Caco-2 (cell line): ENCODE measurements around the gene CXCL12. TPM values are rescaled to one million over a fixed set of nuclear protein-coding genes. Genes with fewer than 3 reads are reported as not detected.

Experiments used
- BruUV-seq: library from RNA; stranded (reverse); fragments of 400-500 nt; replicated peaks from 2 replicates; lab custom pipeline; 2021; lab: Mats Ljungman, UMichigan
- CTCF ChIA-PET: fragments of 300-600 bp; sonication (Branson Sonifier 250); formaldehyde crosslinking; loops from one replicate; lab custom pipeline; 2022; ENCODE audit warnings: antibody characterized with exemption; lab: Charles Lee
- POLR2A ChIA-PET: fragments of 300-600 bp; sonication (Branson Sonifier 250); formaldehyde crosslinking; loops from one replicate; lab custom pipeline; 2022; ENCODE audit warnings: antibody characterized with exemption; lab: Charles Lee
- DNase-seq, 2 experiments: peaks; one replicate each; pipeline versions ENCODE4 v3.0.0 to v3.0.0-alpha.2; 2020 to 2022
- H3K27me3 ChIP-seq: replicated peaks from 2 replicates; pipeline ENCODE4 v1.6.0; 2011; ENCODE audit warnings: low read length; ENCODE audit not compliant: control insufficient read depth, insufficient read depth
- H3K36me3 ChIP-seq: 2 replicates; pipeline ENCODE4 v1.5.1; 2011; ENCODE audit warnings: low read length; ENCODE audit not compliant: control insufficient read depth, insufficient read depth
- H3K4me1 ChIP-seq: fragments of 250-450 bp; sonication (Bioruptor Pico); 2 replicates; pipeline ENCODE4 v1.5.1; 2020; ENCODE audit warnings: mild to moderate bottlenecking
- H3K4me3 ChIP-seq: 2 replicates; pipeline ENCODE4 v1.5.1; 2011; ENCODE audit warnings: low read depth, mild to moderate bottlenecking, control low read depth, low read length
- H3K9me3 ChIP-seq: fragments of 250-450 bp; sonication (Bioruptor Pico); 2 replicates; pipeline ENCODE4 v1.5.1; 2020; ENCODE audit warnings: mild to moderate bottlenecking, moderate library complexity
- H3K27ac Mint-ChIP-seq: one replicate; pipeline ENCODE4 v1.8.0; 2022; ENCODE audit warnings: mixed read lengths; ENCODE audit not compliant: unreplicated experiment
- H3K27me3 Mint-ChIP-seq: one replicate; pipeline ENCODE4 v1.8.0; 2022; ENCODE audit warnings: mixed read lengths; ENCODE audit not compliant: insufficient read depth, unreplicated experiment
- H3K36me3 Mint-ChIP-seq: one replicate; pipeline ENCODE4 v1.8.0; 2022; ENCODE audit warnings: mild to moderate bottlenecking, mixed read lengths; ENCODE audit not compliant: insufficient read depth, unreplicated experiment
- H3K4me1 Mint-ChIP-seq: one replicate; pipeline ENCODE4 v1.8.0; 2022; ENCODE audit warnings: low read depth, mixed read lengths; ENCODE audit not compliant: unreplicated experiment
- H3K4me3 Mint-ChIP-seq: one replicate; pipeline ENCODE4 v1.8.0; 2022; ENCODE audit warnings: mild to moderate bottlenecking, moderate library complexity, mixed read lengths; ENCODE audit not compliant: unreplicated experiment
- H3K9me3 Mint-ChIP-seq: one replicate; pipeline ENCODE4 v1.8.0; 2022; ENCODE audit warnings: mixed read lengths; ENCODE audit not compliant: unreplicated experiment
- intact Hi-C: fragments of 100-400 bp; cut with micrococcal nuclease; formaldehyde crosslinking; loops from one replicate; pipeline ENCODE4 v1.10.0; 2022; ENCODE audit not compliant: unreplicated experiment
- total RNA-seq: library from RNA; stranded (reverse); gene quantifications from 2 replicates; pipeline ENCODE4 v1.2.3, GENCODE V29; 2022
- TF ChIP-seq, protein P1 (sequence below), 2 experiments: fragments of 200-600 bp in 1 of 2; IDR thresholded peaks; 1 replicate in 1 of 2; 2 replicates in 1 of 2; pipeline versions ENCODE4 v1.5.1 to v1.8.0; 2011 to 2022; ENCODE audit warnings: antibody characterized with exemption in 1 of 2, control low read depth in 1 of 2, inconsistent platforms in 1 of 2, low read depth in 1 of 2, low read length in 1 of 2, mild to moderate bottlenecking in 1 of 2, moderate library complexity in 1 of 2; ENCODE audit not compliant: insufficient read depth in 1 of 2, severe bottlenecking in 1 of 2, unreplicated experiment in 1 of 2

The CXCL12 gene
- total RNA-seq, 1 experiment from 2014 or later: 0.27 TPM

DNA sequence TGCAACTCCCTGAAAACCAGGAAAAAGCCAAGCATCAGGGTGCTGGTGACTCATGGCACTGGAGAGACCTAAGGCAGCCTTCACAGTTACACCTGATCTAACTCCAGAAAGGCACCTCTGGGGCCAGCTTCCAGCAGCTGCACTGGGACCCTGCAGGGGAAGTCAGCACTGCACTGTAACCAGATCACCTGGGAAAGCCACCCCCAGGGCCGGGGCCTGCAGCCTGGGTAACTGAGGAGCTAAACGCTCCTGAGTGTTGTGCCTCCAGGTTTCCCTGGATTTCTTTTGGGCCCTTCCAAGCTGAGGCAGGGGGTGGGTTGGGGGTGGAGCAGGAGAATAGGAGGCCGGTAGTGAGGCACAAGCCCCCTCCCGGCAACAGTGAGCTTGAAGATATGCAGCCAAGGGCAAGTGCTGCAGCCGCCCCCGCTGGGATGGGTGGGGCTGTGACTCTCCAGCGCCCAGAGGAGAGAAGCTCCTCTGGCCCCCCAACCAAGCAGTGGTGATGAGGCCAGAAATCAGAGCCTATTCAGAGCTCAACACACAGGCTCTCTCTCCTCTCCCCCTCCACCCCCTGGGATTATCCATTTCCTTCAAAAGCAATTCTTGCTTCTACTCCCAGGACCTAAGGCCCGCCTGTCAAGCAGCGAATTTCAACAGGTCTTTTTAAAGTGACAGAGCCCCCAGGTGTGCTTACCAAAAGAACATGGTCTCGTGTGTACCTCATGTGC is 2.6 kb downstream of the CXCL12 start:
- Histone ChIP-seq H3K36me3 (no peaks in the 10 kb centered on the region), H3K27me3 (peaks cover 1% of the 10 kb centered on the region), H3K4me1 (peaks cover 9% of the 10 kb centered on the region), H3K4me3 (no peak overlapping the region), H3K9me3 (no peaks in the 10 kb centered on the region)
- intact Hi-C loops: loop anchor here (10.0 kb wide), 2 partner anchors 207 to 497 kb away; no protein-coding TSS in a partner anchor
- H3K27me3 Mint-ChIP-seq: peaks cover 23% of the 10 kb centered on the region
- BruUV-seq: no TSS peak
- H3K4me3 Mint-ChIP-seq: no peak overlapping the region
- TF ChIP-seq, protein P1, sequence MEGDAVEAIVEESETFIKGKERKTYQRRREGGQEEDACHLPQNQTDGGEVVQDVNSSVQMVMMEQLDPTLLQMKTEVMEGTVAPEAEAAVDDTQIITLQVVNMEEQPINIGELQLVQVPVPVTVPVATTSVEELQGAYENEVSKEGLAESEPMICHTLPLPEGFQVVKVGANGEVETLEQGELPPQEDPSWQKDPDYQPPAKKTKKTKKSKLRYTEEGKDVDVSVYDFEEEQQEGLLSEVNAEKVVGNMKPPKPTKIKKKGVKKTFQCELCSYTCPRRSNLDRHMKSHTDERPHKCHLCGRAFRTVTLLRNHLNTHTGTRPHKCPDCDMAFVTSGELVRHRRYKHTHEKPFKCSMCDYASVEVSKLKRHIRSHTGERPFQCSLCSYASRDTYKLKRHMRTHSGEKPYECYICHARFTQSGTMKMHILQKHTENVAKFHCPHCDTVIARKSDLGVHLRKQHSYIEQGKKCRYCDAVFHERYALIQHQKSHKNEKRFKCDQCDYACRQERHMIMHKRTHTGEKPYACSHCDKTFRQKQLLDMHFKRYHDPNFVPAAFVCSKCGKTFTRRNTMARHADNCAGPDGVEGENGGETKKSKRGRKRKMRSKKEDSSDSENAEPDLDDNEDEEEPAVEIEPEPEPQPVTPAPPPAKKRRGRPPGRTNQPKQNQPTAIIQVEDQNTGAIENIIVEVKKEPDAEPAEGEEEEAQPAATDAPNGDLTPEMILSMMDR (IDR thresholded peaks at IDR 0.05; ENCODE audit: insufficient read depth in 1 of 2, low read depth in 1 of 2, low read length in 1 of 2, severe bottlenecking in 1 of 2, unreplicated experiment in 1 of 2): no peak
- ChIA-PET POLR2A (no interaction called here), CTCF (no interaction called here)
- H3K4me1 Mint-ChIP-seq: no peaks in the 10 kb centered on the region
- no peak overlapping the region for H3K27ac Mint-ChIP-seq
- no peaks in the 10 kb centered on the region for H3K36me3 Mint-ChIP-seq
- peak in 1 of 2 experiments; percentile 27 for DNase-seq
- H3K9me3 Mint-ChIP-seq: no peaks in the 10 kb centered on the region

DNA sequence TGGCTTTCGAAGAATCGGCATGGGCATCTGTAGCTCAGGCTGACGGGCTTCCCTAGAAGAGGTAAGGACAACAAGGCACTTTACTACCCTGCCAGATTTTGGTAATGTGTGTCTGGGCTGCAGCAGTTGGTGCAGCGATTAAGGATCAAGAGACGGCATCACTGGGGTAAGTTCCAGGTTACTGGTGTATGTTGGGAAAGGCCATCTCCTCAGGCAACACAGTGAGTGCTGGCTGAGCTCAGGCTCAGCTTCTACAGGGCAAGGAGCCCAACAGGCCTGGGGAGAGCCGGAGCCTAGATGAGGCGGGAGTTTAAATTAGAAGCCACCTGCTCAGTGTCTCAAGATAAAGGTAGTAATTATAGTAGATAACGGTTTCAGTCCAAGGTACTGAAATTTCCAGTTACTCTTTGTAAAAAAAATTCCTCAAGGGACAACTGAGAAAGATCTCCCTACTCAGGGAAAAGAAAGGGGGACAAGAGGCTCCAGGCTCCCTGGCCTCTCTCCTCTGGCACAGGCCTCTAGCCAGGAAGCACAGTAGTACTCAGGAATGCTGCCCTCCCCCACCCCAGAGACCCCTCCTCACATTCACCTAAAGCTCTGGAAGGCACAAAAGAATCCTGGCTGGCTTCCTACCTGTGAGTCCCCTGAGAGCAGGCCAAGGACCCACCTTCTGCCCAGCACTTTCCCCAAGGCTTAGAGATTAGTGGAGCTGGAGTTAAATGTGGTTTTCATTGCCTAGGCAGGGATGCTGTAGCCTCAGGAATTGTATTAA is 3.9 kb downstream of the CXCL12 start:
- Histone ChIP-seq H3K36me3 (no peaks in the 10 kb centered on the region), H3K27me3 (peaks cover 1% of the 10 kb centered on the region), H3K4me3 (no peak overlapping the region), H3K4me1 (peaks cover 9% of the 10 kb centered on the region), H3K9me3 (no peaks in the 10 kb centered on the region)
- Mint-ChIP-seq H3K9me3 (no peaks in the 10 kb centered on the region), H3K36me3 (no peaks in the 10 kb centered on the region), H3K27me3 (peaks cover 24% of the 10 kb centered on the region), H3K27ac (no peak overlapping the region), H3K4me3 (no peak overlapping the region), H3K4me1 (no peaks in the 10 kb centered on the region)
- intact Hi-C loops: loop anchor here (10.0 kb wide), 2 partner anchors 206 to 496 kb away; no protein-coding TSS in a partner anchor
- ChIA-PET CTCF (interaction anchor here (0.7 kb wide), 1 partner anchor 9 kb away, joined by 3 read pairs; no protein-coding TSS in a partner anchor), POLR2A (no interaction called here)
- peak in 1 of 2 experiments; percentile 15 for DNase-seq
- no TSS peak for BruUV-seq
- TF ChIP-seq, protein P1 (IDR thresholded peaks at IDR 0.05; ENCODE audit: insufficient read depth in 1 of 2, low read depth in 1 of 2, low read length in 1 of 2, severe bottlenecking in 1 of 2, unreplicated experiment in 1 of 2): no peak

DNA sequence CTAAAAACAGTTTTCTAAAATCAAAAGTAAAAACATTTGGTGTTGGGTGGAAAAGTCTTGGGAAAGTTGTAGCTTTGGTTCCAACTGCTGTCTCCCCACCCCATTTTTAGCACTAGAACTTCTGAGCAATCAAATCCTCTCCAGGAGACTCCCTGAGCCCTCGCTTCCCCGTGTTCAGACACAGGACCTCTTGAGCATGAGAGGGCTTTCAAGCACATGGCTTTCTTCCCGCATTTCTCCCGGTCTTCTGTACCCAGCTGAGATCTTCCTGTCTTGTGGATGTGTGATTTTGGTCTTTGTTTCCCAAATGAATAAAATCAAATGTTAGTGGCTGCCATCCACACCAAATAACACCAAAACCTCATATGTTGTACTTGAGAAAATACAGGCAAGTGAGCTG is 5.0 kb downstream of the CXCL12 start:
- no peaks in the 10 kb centered on the region for H3K4me1 Mint-ChIP-seq
- H3K36me3 Mint-ChIP-seq: no peaks in the 10 kb centered on the region
- no TSS peak for BruUV-seq
- intact Hi-C loops: loop anchor here (10.0 kb wide), 2 partner anchors 205 to 495 kb away; no protein-coding TSS in a partner anchor
- ChIA-PET CTCF (no interaction called here), POLR2A (no interaction called here)
- Histone ChIP-seq H3K4me1 (peaks cover 4% of the 10 kb centered on the region; the same call in 1 of the 2 replicates), H3K27me3 (peaks cover 1% of the 10 kb centered on the region), H3K36me3 (no peaks in the 10 kb centered on the region), H3K4me3 (no peak overlapping the region), H3K9me3 (no peaks in the 10 kb centered on the region)
- no peaks in the 10 kb centered on the region for H3K9me3 Mint-ChIP-seq
- peaks cover 21% of the 10 kb centered on the region for H3K27me3 Mint-ChIP-seq
- DNase-seq: peak in 1 of 2 experiments; percentile 18
- TF ChIP-seq, protein P1 (IDR thresholded peaks at IDR 0.05; ENCODE audit: insufficient read depth in 1 of 2, low read depth in 1 of 2, low read length in 1 of 2, severe bottlenecking in 1 of 2, unreplicated experiment in 1 of 2): no peak
- no peak overlapping the region for H3K27ac Mint-ChIP-seq
- no peak overlapping the region for H3K4me3 Mint-ChIP-seq
